ENCODE data around the gene LSM14A.
"Not testable (repeated sequence)": the region's sequence is repeated elsewhere in the genome, so short reads cannot be mapped to it uniquely, and the experiment has no call there.

LSM14A gene

DNA sequence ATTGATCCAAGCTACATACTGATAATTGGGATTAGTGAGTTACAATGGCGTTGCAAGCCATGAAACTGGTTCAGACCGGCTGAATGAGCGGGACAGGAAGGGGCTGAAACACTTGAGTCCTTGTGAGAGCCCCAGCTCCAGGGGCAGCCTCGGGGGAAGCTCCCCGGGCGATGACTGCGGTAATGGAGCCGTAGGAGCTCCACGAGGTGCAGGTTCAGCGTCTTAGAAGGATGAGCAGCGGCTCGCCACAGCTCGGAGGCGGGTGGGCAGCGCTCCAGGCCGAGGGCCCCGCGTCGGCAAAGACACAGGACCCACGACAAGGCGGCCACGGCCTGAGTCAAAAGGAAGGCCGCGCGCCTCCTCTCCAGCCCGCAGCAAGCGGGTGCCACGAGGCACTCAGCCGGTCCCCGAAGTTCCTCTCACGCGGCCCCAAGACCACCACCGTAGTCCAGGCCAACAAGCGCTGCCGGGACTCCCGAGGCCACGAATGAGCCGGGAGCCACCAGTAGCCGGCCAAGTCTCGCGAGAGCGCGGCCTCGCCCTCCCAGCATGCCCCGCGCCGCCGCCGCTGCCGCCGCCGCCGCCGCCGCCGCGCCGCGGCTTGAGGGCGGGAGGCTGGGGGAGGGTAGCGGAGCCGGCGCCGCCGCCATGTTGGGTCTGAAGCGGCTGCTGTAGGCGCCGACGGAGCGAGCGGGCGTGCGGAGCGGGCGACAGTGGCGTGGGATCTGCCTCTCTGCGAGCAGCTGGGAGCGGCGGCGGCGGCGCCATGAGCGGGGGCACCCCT is at the start of gene LSM14A:
Gene LSM14A (plus strand): TSS at position 628 of the 784 bp plus-strand sequence. CDS start 139 bp downstream, at position 767.
- peak; percentile 81 to 87 (median 86) for DNase-seq (ENCODE audit: low read depth in 3 of 3)

DNA sequence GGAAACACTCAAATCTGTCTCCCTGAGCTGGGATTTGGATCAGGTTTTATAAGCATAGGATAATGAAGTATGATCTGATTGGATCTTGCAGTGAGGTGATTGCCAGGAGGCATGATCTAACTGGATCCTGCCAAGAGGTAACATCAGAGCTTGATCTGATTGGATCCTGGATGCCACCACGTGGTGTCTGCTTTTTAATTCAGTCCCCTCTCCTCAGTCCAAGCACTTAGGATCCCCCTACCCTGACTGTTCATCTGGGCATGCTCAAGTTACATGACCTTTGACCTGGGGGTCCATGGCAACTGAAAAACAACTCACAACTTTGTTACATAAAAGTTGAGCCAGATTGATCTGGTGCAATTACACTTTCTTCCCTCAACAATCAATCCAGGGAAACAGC is 47.5 kb upstream of the LSM14A start:
- no peak for DNase-seq (ENCODE audit: low read depth in 3 of 3)

DNA sequence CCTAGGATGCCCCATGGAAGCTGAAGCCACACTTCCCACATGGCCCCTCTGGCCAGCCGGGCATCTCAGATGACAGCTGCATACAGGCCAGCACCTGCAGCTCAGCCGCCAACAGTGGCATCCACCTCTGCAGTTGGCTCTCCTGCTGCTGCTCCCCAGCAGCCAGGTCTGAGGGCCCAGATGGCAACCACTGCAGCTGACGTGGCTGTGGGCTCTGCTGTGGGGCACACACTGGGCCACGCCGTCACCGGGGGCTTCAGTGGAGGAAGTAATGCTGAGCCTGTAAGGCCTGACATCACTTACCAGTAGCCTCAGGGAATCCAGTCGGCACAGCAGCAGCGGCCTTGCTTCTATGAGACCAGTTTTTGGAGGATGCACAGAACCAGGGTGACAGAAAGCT is 45.3 kb upstream of the LSM14A start:
- DNase-seq (ENCODE audit: low read depth in 3 of 3), result no peak

DNA sequence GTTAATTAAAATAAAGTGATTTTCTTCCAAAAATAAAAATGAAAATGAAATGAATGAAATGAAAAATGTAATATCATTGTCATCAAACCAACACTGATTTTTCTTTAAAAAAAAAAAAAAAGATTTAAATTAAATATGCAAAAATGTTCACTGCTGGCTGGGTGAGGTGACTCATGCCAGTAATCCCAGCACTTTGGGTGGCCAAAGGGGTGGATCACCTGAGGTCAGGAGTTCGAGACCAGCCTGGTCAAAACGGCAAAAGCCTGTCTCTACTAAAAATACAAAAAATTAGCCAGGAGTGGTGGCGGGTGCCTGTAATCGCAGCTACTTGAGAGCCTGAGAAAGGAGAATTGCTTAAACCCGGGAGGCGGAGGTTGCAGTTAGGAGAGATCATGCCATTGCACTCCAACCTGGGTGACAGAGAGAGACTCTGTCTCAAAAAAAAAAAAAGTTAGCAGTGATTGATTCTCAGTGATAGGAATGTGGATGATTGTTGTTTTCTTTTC is 44.6 kb upstream of the LSM14A start:
- DNase-seq (ENCODE audit: low read depth in 3 of 3), result no peak

DNA sequence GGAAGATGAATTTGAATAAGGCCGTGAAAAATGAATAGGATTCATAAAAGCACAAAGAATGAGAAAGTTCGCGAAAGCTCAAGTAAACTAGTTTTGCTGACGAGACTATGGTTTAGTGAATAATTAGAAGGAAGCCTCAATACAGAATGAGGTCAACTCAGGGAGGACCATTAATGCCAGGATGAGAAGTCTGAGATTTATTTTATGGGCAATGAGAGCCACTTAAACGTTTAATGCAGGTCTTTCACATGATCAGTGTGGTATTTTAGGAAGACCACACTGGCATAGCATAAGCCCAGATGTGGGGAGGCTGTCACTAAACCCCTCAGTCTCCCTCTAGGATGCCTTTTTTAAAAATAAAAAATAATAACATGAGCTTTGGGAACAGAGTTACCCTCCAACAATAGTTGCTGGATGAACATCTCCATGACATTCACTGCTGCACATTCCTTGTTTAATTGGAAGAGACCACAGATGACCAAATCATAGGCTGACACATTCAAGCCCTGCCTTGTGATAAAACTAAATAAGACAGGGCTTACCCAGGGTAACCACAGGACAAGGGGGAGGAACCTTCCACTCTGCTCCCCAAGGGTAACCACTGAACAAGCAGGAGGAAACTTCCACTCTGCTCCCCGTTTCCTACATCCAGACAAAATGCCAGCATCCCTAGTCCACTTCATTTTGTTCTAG is 43.6 kb upstream of the LSM14A start:
- no peak for DNase-seq (ENCODE audit: low read depth in 3 of 3)

DNA sequence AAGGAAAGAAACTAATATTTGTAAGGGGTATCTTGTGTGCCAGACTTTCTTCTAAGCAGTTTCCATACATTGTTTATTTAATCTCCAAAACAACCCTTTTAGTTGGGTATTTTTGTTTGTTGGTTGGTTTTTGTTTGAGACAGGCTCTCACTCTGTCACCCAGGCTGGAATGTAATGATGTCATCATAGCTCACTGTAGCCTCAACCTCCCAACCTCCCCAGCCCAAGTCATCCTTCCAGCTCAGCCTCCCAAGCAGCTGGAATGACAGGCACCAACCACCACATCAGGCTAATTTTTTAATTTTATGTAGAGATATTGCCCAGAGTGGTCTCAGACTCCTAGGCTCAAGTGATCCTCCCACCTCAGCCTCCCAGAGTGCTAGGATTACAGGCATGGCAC is 41.2 kb upstream of the LSM14A start:
- DNase-seq (ENCODE audit: low read depth in 3 of 3), result no peak

DNA sequence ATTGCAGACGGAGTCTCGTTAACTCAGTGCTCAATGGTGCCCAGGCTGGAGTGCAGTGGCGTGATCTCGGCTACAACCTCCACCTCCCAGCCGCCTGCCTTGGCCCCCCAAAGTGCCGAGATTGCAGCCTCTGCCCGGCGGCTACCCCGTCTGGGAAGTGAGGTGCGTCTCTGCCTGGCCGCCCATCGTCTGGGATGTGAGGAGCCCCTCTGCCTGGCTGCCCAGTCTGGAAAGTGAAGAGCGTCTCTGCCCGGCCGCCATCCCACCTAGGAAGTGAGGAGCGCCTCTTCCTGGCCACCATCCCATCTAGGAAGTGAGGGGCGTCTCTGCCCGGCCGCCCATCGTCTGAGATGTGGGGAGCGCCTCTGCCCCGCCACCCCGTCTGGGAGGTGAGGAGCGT is 40.2 kb upstream of the LSM14A start:
- not testable (repeated sequence) for DNase-seq (ENCODE audit: low read depth in 3 of 3)

DNA sequence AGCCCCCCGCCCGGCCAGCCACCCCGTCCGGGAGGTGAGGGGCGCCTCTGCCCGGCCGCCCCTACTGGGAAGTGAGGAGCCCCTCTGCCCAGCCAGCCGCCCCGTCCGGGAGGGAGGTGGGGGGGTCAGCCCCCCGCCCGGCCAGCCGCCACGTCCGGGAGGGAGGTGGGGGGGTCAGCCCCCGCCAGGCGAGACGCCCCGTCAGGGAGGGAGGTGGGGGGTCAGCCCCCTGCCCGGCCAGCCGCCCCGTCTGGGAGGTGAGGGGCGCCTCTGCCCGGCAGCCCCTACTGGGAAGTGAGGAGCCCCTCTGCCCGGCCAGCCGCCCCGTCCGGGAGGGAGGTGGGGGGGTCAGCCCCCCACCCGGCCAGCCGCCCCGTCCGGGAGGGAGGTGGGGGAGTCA is 39.6 kb upstream of the LSM14A start:
- not testable (repeated sequence) for DNase-seq (ENCODE audit: low read depth in 3 of 3)

DNA sequence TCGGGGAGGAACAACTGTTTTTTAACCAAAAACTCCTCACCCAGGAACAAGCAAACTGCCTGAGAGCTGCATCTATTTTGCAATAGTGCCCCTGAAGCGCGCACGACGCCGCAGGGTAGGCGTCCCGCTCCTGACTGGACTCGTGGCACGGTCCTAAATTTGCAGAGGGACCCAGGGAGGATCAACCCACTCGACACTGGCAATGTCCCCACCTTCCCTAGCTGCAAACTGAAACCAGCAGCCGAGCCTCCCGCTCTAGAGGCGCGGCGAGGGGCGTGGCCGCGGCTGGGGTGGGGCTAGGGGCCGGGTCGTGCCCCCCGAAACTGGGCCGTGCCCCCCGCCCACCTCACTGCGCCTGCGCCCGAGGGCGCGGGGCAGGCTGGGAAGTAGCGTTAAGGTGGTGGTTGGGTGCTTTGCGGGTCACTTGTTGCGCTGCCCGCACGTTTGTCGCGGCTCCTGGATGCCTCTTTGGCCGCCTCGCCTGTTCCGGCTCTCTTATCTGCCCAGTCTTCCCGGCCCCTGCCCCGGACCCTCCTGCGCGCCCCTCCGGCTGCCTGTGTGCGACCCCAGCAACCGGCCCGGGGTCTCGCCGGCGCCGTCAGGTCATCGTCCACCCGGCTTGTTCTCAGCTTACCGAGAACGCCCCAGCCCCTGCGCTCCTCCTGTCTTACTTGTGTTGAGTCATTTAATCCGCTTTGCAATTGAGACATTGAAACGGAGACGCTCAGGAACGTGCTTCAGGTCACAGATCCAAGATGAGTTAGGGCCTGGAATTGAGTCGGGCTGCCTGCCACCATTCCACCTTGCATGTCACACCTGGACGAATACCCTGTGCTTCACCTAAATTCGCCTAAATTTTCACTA is 37.9 kb upstream of the LSM14A start:
- DNase-seq (ENCODE audit: low read depth in 3 of 3), result peak; percentile 75 to 89 (median 78)

DNA sequence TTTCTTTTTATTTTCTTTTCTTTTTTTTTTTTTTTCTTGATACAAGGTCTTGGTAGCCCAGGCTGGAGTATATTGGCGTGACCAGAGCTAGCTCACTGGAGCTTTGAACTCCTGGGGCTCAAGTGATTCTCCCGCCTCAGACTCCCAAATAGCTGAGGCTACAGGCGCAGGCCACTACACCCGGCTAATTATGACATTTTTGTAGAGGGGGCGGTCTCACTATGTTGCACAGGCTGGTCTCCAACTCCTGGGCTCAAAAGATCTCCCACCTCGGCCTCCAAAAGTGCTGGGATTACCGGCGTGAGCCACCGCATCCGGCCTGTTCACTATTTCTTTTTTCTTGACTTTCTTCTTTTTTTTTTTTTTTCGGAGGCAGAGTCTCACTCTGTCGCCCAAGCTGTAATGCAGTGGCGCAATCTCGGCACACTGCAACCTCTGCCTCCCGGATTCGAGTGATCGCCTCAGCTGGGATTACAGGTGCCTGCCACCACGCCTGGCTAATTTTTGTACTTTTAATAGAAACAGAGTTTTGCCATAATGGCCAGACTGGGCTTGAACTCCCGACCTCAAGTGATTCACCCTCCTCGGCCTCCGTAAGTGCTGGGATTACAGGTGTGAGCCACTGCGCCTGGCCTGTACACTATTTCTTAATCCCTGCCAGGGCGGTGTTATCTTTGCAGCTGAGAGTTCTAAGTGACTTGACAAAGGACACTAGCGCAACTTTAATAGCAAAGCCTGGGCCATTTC is 37.1 kb upstream of the LSM14A start:
- no peak for DNase-seq (ENCODE audit: low read depth in 3 of 3)

DNA sequence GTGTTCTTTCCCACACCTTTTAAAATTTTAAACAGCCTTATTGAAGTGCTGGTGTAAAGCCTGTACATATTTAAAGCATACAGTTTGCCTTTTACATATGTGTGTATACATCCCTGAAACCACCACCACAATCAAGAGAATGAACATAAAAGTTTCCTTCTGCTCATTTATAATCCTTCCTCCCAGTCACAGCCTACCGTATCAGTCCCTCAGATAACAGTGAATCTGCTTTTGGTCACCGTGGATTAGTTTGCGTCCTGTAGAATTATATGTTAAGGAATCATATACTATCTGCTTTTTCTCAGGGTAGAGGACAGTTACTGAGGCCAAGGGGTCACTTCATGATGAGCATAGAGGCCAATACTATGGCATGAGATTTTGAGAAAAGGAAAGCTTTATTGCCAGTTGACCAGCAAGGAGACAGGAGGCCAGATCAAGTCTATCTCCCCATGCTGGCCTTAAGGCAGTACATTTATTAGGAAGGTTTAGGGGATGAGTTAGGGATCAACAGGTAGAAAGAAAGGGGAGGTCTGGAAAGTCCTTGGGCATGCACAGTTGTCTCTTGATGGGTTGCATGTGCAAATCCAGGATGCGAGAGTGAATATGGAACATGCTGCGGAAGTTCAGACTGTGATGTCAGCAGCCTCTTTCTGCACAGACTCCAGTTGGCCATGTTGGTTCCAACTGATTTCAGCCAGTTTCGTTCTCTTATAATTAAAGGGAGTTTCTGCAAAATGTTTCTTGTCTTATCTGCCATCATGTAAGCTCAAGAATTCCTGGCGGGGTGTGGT is 36.3 kb upstream of the LSM14A start:
- DNase-seq (ENCODE audit: low read depth in 3 of 3), result no peak

DNA sequence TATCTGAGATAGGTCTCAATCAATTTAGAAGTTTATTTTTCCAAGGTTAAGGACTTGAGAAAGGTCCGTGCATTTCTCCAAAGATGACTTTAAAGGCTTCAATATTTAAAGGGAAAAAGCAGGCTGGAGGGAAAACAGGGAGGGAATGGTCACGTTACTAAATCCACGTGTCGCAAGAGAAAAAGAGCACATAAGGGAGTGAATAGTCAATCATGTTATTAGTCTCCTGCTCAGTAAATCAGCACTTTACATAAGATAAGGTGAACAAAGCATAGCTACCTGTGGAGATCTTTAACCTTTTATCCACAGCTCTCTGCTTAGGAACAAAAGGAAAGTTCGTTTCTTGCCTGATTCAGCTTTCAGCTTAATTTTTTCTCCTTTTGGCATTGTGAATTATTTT is 31.3 kb upstream of the LSM14A start:
- no peak for DNase-seq (ENCODE audit: low read depth in 3 of 3)

DNA sequence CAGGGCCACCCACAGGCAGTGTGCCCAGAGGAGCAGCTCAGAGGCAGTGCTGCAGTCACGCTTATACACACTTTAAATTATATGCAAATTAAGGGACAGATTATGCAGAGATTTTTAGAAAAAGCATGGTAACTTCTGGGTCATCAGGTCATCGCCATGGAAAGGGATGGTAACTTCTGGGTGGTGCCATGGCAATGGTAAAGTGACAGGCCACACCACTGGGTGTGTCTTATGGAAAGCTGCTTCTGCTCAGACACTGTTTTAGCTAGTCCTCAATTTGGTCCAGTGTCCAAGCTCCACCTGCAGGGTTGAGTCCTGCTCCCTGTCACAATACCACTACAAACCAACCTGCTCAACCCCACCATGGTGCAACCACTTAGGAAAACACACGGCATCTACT is 29.9 kb upstream of the LSM14A start:
- no peak for DNase-seq (ENCODE audit: low read depth in 3 of 3)

DNA sequence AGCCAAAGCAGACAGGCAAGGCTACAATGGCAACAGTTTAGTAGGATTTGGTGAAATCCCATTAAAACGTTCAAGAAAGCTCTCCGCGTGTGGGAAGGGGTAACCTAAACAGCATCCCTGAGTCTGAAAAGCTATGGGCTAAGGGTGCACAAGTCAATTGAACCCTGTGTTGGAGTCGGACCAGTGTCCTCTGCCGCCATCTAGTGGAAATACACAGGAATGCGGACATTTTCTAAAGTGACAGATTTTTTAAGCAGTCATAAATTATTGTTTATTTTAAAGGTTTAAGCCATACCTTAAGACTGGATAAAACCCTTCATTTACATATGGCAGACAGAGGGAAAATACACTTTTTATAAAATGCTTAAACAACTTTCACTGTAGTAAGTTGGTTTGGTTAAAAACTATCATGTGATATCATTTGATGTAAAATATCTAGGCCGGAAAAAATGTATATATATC is 26.5 kb upstream of the LSM14A start:
- DNase-seq (ENCODE audit: low read depth in 3 of 3), result peak in 2 of 3 experiments; percentile 16 to 22

DNA sequence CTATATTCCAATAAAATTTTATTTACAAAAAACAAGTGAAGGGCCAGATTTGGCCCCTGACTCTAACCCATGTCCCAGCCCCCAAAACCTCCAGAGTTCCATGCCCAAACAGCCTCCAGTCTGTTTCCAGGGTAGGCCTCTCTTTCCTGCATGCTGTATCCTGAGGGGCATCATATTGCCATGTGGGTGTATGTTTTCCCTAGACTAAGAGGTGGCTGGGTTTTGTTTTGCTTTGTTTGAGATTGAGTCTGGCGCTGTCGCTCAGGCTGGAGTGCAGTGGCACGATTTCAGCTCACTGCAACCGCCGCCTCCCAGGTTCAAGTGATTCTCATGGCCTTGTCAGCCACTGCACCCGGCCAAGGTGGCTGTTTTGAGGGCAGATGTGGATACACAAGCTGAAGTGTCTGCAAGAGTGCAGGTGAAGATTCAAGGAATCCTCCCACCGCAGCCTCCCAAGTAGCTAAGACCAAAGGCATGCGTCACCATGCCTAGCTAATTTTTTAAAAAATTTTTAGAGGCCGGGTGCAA is 23.6 kb upstream of the LSM14A start:
- no peak for DNase-seq (ENCODE audit: low read depth in 3 of 3)

DNA sequence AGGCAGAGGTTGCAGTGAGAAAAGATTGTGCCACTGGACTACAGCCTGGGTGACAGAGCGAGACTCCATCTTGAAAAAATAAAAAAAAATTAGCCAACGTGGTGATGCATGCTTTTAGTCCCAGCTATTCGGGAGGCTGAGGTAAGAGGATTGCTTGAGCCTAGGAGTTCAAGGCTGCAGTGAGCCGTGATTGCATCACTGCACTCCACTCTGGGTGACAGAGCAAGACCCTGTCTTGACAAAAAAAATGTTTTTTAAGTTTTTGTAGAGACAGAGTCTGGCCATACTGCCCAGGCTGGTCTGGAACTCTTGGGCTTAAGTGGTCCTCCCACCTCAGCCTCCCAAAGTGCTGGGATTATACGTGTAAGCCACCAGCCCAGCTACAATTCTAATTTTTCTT is 22.4 kb upstream of the LSM14A start:
- DNase-seq (ENCODE audit: low read depth in 3 of 3), result no peak

DNA sequence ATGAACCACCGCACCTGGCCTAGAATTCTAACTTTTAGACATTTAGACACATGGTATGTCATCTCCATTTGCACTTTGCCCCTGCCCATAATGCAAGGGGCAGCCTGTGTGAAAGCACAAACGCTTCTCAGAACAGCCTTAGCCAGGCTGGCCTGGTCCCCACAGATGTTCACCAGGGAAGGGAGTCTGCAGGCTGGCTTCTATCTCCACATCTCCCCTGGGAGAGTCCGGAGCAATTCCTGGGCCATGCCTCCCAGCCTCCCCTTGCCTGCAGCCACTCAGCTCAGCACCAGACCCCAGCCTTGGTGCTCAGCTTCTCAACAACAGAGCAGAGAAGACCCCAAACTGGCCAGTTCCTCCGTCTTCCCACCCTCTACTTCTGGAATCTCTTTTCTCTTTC is 21.7 kb upstream of the LSM14A start:
- DNase-seq (ENCODE audit: low read depth in 3 of 3), result no peak

DNA sequence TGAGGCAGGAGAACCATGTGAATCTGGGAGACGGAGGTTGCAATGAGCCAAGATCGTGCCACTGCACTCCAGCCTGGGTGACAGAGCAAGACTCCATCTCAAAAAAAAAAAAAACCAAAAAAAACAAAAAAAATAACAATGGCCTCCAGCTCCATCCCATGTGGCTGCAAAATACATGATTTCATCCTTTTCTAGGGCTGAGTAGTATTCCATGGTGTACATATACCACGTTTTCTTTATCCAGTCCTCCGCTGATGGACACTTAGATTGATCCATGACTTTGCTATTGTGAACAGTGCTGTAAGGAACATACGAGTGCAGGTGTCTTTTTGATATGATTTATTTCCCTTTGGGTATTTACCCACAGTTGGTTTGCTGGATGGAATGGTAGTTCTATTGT is 20.9 kb upstream of the LSM14A start:
- DNase-seq (ENCODE audit: low read depth in 3 of 3), result no peak

DNA sequence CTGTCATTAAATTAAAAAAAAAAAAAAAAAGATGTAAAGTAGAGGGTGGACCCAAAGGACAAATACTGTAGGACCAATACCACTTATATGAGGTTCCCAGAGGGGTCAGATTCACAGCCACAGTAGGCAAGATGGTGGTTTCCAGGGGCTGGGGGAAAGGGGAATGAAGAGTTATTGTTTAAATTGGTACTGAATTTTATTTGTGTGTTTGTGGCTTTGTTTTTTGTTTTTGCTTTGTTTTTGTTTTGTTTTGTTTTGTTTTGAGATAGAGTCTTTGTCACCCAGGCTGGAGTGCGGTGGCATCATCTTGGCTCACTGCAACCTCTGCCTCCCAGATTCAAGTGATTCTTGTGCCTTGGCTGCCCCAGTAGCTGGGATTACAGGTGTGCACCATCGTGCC is 17.9 kb upstream of the LSM14A start:
- no peak for DNase-seq (ENCODE audit: low read depth in 3 of 3)

DNA sequence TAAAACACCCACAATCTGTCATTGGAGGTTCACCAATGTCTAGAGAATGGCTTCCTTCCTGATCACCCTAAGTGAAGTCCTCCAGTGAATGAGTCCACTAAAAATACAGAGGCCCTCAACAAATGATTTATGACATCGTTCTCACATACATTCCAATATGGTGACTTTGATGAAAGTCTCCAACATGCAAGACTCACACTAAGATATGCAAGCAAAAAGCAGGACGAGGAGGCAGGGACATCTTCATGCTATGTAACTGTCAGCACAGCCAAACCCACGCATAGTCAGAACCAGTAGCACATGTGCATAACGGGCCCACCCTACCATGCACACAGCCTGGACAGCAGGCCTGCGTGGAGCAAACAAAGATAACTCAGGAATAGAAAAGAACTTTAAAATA is 16.6 kb upstream of the LSM14A start:
- no peak for DNase-seq (ENCODE audit: low read depth in 3 of 3)
